Spleen (tissue), 7 donors: ENCODE data around the gene ORC4.

ENCODE experiments used
- CTCF ChIP-seq, 11 experiments: fragments of 200-600 bp in 7 of 11; fragments of 450-650 bp in 4 of 11; sonication (generic) in 4 of 11; IDR thresholded peaks in 8 of 11; conservative IDR thresholded peaks in 3 of 11; 1 replicate in 7 of 11; 2 replicates in 4 of 11; pipeline versions ENCODE4 v1.4.0 to v1.8.0; 2016 to 2021; ENCODE audit warnings: antibody characterized with exemption in 11 of 11, inconsistent platforms in 4 of 11, mild to moderate bottlenecking in 1 of 11
- POLR2A ChIP-seq, 3 donors: fragments of 450-650 bp; IDR thresholded peaks; one replicate each; pipeline ENCODE4 v1.5.1; 2017; ENCODE audit warnings: antibody characterized with exemption in 3 of 3, mild to moderate bottlenecking in 1 of 3
- POLR2AphosphoS5 ChIP-seq, 3 donors: sonication (generic); formaldehyde crosslinking; IDR thresholded peaks; one replicate each; pipeline ENCODE4 v1.5.1; 2017; ENCODE audit warnings: antibody characterized with exemption in 3 of 3
- donor health status: DM: no; HTN: no; CAD: no; lungs with moderate emphysema.
- donor health status: DM: no; HTN: no; CAD: no.
- donor health status: DM: no; HTN: no; CAD: no.

DNA sequence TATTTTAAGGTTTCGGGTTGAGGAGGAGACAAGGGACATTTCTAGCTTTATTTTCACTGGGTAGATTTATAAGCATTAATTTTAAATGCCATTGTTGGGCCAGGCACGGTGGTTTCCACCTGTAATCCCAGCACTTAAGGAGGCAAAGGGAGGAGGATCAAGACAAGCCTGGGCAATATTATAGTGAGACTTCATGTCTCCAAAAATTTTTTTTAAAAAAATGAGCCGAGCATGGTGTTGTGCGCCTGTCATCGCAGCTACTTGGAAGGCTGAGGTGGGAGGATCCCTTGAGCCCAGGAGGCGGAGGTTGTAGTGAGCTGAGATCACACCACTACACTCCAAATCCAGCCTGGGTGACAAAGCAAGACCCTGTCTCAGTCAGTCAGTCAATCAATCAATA is 45.4 kb upstream of the ORC4 start:
- TF ChIP-seq CTCF (IDR thresholded peaks at IDR 0.05 in 8 of 11, conservative IDR thresholded peaks at IDR 0.05 in 3 of 11) (no peak), POLR2A (IDR thresholded peaks at IDR 0.05) (no peak), POLR2AphosphoS5 (IDR thresholded peaks at IDR 0.05) (no peak)
